ENCODE data around the gene SUB1.

SUB1 gene

DNA sequence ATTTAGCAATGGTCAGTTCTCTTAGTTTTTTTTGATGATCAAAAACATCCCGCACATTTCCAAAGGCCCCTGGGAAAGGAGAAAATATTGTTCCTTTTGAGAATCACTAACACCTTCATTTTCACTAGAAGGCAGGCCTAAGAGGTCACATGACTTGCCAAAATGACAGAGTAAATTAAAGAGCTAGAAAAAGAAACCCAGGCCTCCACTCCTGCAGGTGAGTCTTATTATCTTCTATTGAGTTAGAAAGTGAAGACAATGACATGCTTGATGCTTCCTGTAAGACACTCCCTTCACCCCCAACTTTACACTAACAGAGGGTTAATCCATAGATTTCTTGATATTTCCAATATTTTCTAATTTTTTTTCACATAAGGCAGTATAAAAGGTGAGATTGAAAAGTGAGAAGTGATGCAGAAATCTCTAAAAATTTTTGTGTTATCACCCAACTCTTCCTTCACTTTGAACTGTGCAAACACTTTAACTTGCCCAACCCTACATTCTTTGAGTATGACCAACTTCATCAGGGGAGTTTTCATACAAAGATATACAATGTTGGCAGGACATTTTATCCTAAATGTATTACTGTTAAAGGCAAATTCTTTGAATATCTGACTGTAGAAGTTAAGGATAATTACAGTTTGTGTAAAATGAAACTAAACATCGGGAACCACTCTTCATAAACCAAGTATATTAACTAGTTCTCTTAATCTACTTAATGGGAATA lies 57.1 kb downstream of the SUB1 start:
- DNase-seq (ENCODE audit: low read depth in 2 of 2, low spot score in 1 of 2) = no peak

DNA sequence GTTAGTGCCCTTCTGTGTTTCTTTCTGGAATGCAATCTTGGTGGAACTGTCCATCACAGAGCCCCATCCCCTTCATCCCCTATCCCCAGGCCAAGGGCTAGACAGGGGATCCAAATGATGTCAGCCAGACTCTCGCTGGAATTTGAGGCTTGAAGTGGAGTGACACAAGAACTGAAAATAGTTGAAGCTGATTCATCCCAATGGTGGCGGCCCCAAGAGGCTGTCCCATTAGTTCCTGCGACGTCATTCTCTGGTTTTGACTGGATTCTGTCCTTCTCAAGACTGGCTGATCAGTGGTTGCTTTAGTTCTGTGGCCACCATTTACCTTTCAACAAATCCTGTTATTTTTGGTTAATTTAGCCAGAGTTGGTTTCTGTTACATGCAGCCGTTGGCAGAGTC lies 59.9 kb downstream of the SUB1 start:
- no peak for DNase-seq (ENCODE audit: low read depth in 2 of 2, low spot score in 1 of 2)

DNA sequence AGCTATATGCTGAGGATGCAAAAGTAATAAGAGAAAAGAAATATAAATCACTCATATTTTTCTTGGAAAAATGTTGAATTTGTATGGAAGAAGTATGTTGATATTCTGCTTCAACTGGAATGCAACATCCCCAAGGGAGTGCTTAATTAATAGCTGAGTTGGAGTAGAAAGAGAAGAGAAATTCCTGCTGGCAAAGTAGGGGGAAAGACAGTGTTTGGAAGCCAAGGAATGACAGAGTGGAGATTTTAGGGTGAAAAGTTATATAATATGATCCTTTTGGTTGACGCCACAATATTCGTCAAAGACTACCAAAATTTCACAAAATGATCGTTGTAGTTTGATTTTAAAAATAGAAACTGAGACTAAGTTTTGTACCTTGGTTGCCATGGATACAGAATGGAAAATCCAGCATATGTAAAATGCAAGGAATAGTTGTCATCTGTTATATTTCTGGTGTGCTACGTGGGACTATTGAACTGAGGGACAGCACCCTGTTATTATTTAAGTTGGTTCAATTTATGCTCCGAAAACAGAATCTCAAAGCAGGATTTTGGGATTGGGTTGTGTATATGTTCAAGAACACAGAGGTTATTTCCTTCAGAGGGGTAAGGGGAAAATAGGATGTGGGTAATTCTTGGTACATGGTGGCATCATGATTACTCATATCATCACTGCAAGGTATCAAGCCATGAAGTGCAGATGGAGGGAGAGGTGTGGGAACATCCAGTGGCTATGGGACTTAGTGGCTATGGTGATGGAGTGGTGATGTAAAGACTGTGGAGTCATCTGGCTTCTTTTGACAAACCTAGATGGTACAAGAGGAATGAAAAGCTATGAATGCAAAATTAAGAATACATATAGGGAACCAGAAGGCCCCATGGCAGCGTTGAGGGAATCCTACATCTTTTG lies 61.0 kb downstream of the SUB1 start:
- DNase-seq (ENCODE audit: low read depth in 2 of 2, low spot score in 1 of 2) = no peak

DNA sequence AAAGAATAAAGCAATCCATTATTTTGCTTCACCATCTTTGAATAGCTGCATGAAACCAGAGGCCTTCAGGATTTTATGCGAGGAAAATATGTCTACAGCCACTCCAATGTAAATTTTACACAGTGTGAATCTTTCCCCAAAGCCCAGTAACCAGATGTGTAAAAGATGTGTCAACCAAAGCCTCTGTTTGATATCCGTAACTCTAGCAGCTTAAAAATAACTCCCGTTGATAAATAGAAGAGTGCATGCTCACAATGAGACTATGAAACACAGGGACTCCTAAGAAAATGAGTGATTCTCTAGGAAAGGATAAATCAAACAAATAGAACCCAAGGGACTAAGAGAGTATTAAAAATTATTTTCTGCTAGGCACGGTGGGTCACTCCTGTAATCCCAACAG lies 65.7 kb downstream of the SUB1 start:
- no peak for DNase-seq (ENCODE audit: low read depth in 2 of 2, low spot score in 1 of 2)

DNA sequence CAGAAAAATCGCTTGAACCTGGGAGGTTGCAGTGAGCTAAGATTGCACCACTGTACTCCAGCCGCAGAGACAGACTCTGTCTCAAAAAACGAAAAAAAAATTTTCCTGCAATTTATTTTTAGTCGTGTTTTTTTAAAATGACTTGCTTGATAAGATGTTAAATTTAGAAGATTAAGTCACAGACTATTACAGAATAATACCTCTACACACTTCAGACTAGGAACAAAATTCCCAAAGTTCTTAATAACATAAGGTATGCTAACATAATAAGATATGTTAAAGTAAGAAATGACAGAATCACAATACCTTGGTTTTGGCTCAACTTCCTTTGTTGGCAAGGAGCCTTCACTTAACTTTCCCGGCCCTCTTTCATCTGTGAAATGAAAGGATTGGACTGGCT lies 66.3 kb downstream of the SUB1 start:
- no peak for DNase-seq (ENCODE audit: low read depth in 2 of 2, low spot score in 1 of 2)

Data from stimulated activated CD8-positive, alpha-beta memory T cell treated with anti-CD3 and anti-CD28 coated beads, Interleukin-4, amount 100 ng/mL, for 1 hour (primary cell).